Stimulated activated CD8-positive, alpha-beta memory T cell treated with anti-CD3 and anti-CD28 coated beads, Interleukin-7, amount 100 ng/mL, for 48 hours (primary cell): Measurements from ENCODE around the gene SRGAP3.

Source experiments
- DNase-seq, 2 donors: peaks; one replicate each; pipeline ENCODE4 v3.0.0-alpha.2; 2020; ENCODE audit warnings: low read depth in 1 of 2; ENCODE audit errors: extremely low read depth in 1 of 2

Gene SRGAP3

DNA sequence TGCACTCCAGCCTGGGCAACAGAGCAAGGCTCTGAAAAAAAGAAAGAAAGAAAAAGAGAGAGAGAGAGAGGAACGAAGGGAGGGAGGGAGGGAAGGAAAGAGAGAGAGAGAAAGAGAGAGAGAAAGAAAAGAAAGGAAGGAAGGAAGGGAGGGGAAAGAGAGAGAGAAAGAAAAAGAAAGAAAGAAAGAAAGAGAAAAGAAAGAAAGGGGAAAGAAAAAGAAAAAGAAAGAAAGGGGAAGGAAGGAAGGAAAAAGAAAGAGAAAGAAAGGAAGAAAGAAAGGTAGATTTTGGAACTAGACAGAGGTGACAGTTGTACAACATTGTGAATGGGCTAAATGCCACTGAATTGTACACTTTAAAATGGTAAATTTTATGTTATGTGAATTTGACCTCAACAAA lies 5.3 kb upstream of the SRGAP3 start:
- no peak for DNase-seq

DNA sequence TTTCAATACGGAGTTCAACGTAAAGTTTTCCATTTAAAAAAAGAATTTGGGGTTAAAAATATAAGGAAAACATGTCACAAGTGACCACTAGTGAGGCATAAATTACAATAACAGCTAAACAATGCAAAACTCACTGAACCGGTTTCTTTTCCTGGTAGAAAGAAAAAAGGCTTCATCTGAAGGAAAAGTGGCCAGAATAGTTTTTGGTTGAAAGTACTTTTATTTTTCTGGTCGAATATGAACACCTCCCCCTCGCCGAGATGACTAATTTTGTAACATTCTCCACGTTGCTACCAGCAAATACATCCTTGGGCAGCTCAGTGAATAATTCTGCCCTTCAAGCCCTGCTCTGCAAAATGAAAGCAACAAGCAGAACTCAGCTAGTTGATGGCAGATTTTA lies 3.9 kb upstream of the SRGAP3 start:
- no peak for DNase-seq

- no peak for DNase-seq
These were observed 1.8 kb upstream of the SRGAP3 start for GRCh38 chr3:9251055-9251786.

- DNase-seq, result no peak
These were observed 790 bp upstream of the SRGAP3 start for GRCh38 chr3:9250236-9250635.

DNA sequence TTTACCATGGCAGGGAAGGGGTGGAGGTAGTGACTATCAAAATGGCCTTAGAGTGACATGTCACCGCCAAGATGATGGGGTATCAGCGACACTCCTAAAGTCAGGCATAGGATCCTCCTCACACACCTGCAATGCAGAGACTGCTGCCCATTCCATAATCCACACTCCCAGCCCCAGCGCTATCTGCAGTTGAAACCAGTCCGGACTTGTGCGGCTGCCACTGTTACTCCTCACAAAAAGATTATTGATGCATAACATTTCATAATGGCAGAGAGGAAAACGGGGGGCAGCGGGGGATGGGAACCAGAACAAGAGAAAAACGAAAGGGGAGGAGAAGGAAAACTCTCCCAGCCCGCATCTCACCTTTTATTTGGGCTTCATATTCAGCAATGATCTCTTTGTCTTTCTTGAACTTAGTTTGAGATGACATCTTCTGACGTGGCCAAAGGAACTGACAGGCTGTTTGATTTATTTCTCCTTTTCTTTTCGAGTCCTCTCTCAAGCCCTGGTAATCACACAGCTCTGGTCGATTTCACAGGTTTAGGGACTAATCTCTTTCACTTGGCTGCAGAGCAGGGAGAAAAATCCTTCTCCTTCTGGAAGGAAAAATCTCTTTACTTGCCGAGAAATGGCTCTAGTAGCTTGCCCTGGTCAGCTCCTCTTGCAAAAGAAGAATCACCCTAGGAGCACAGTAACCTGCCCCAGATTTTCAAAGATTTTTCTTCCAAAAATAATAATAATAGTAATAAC lies 749 bp downstream of the SRGAP3 start:
- no peak for DNase-seq

DNA sequence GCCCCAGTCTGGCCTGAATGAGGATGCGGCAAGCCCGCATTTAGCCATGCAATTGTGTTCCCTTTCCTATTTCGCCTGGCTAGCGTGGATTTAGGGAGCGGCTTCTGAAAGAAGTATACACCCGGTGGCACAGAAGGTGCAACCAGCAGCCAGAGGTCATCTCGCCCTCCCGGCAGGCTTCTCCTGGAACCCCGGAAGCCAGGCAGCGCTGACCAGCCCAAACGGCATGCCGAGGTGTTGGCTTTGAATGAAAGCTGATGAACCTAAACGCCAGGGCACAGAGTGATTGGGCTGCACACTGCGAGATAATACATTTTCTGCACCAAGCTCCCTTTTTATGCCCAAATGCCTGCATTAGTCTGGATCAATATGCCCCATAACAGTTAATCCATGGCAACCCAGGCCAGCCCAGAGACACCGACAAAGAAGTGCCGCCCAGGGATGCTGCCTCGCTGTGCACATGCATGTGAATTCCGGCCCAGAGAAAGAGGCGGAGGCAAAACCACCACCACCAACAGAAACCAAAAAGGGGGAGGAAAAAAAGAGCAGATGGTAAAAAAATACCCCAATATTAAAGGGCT lies 1.4 kb downstream of the SRGAP3 start:
- DNase-seq, result no peak

GRCh38 chr3:9247361-9247940 lies 2.0 kb downstream of the SRGAP3 start:
- no peak for DNase-seq

- DNase-seq, result no peak
These were observed 3.3 kb downstream of the SRGAP3 start for GRCh38 chr3:9246189-9246588.

- no peak for DNase-seq
These were observed 4.8 kb downstream of the SRGAP3 start for GRCh38 chr3:9244495-9245183.

DNA sequence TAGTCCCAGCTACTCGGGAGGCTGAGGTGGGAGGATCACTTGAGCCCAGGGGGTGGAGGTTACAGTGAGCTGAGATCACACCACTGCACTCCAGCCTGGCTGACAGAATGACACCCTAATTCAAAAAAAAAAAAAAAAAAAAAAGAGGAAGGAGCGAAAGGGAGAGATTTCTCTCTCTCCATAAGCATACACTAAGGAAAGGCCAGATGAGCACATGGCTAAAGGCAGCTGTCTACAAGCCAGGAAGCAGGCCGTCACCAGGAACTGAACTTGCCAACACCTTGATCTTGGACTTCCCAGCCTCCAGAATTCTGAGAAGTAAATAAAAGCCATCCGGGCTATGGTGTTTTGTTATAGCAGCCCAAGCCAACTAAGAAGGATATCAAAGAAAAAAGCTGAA lies 7.5 kb downstream of the SRGAP3 start:
- no peak for DNase-seq

GRCh38 chr3:9239680-9240079 lies 9.8 kb downstream of the SRGAP3 start:
- no peak for DNase-seq

DNA sequence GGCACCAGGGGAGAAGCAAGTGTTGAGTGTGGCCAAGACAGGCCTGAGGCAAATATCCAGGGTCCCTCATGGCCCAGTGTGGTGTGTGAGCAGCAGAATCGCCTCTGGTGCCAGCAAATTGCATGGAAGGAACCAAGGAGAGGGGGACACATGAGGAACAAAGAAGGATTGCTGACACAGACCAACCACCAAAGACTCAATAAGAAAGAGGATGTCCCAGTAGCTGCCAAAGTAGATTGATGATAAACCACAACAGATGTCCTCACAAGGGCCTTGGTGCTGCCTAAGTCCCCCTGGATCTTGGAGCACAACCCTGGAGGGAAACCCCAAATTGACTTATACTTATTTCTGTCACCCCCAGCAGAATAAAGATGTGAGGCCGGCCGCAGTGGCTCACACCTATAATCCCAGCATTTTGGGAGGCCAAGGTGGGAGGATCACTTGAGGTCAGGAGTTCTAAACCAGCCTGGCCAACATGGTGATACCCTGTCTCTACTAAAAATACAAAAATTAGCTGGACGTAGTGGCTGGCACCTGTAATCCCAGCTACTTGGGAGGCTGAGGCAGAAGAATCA lies 10.6 kb downstream of the SRGAP3 start:
- DNase-seq, result no peak

GRCh38 chr3:9238276-9238675 lies 11.2 kb downstream of the SRGAP3 start:
- no peak for DNase-seq

GRCh38 chr3:9233814-9234600 lies 15.4 kb downstream of the SRGAP3 start:
- DNase-seq, result no peak

DNA sequence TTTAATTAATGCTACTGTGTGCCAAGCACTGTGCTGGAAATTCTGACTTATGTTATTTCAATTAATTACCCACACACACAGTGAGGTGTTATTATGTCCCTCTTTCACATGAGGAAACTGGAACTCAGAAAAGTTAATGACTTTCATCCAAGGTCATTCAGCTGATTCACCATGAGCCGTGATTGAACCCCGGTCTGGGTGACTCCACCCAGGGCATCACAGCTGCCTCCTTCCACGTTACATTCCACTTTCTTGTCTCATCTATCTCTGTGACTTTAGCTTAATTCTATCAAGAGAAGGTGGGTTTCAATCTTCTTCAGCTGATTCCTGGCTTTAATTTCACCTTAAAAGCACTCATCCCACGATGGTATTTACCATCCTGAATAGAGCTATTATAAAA lies 16.3 kb downstream of the SRGAP3 start:
- DNase-seq, result no peak

DNA sequence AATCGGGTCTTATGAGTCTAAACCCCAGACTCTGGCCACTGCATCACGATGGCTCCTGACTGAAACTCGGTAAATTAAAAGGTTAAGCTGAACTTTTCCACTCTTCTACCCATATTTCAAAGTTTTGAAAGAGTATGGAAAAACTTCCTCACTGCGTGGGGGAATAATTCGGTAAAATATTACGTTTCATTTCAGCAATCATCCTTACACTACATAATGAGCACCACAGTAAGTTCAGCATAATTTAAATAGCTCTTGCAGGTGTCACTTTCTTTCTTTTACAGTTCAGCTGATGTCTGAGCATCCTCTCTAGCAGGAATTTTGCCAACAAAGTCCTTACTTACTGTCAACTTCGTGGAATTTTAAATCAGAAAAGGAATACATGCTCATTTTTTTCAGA lies 17.5 kb downstream of the SRGAP3 start:
- DNase-seq, result no peak

GRCh38 chr3:9231471-9231870 lies 18.0 kb downstream of the SRGAP3 start:
- DNase-seq, result no peak

DNA sequence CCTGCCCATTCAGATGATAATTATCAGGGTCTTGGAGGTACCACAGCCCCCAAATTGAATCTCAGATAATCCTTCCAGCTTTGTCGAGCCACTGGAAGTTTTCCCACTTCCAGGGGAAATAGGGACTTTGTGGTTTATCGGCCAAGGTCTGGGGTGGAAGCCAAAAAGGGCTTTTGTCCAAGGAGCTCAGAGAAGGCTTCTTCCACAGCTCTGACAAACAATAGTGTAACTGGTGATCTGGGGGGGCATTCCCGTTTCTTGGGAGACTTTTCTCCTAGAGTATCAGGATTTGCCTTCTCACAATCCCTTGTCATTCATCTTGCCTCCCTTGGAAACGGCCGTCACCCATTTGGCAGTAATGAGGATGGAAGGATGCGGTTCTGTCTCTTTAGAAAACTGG lies 18.4 kb downstream of the SRGAP3 start:
- no peak for DNase-seq

- DNase-seq, result no peak
These were observed 18.9 kb downstream of the SRGAP3 start for GRCh38 chr3:9230596-9230995.

GRCh38 chr3:9229879-9230278 lies 19.6 kb downstream of the SRGAP3 start:
- DNase-seq, result no peak
